GM18507 (cell line): ENCODE measurements around the gene APOBEC2.
A peak's percentile ranks its signal among the peaks of the same experiment; 100 is the strongest.

Experiments
- DNase-seq: peaks from one replicate; pipeline ENCODE4 v3.0.0; 2011; ENCODE audit warnings: low read depth; ENCODE audit not compliant: insufficient read length; ENCODE audit errors: extremely low spot score
- FAIRE-seq: peaks from 2 replicates; lab custom pipeline; 2011; peaks lifted over from hg19 to GRCh38; lab: Jason Lieb, UNC

Gene APOBEC2

GRCh38 chr6:41036601-41037000, 16.4 kb upstream of the APOBEC2 start:
- DNase-seq (no peak), FAIRE-seq (no peak)

GRCh38 chr6:41037107-41037900, 15.7 kb upstream of the APOBEC2 start:
- FAIRE-seq (no peak), DNase-seq (no peak)

- no peak for DNase-seq
- no peak for FAIRE-seq
Measured at GRCh38 chr6:41038205-41038604, 14.8 kb upstream of the APOBEC2 start.

- DNase-seq (no peak), FAIRE-seq (peak; percentile 76)
Measured at GRCh38 chr6:41039060-41039998, 13.7 kb upstream of the APOBEC2 start, which contains the start of gene UNC5CL. Gene UNC5CL, minus strand, starts transcription at chr6:41039221. Its CDS starts 4,147 bp downstream, at chr6:41035074.

GRCh38 chr6:41040101-41040939, 12.7 kb upstream of the APOBEC2 start:
- FAIRE-seq: peak; percentile 66
- no peak for DNase-seq

DNA sequence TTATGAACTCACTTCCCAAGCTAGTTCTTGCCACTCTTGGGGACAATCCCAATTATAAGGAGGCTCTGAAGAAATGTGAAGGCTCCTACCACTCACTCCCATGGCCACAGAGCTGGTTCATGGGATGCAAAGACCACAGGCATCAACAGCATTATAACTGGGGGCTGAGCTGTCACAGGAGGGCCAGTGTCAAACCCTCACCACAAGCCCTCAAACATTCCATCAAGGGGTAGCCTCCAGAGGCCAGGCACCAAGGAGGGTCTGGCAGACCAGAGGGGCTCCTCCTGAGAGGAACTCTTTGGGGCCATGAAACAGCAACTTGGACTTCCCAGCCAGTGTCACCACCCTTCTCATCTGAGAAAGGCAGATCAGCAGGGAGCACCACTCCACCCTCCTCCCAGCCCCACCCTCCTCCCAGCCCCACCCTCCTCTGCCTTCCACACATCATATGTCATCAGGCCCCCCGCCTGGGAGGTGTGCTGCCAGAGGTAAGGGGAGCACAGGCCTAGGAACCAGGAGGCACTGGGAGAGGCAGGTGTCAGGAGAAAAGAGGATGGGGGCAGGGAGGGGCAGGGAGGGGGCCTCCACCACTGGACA, 12.0 kb upstream of the APOBEC2 start:
- DNase-seq (no peak), FAIRE-seq (no peak)

- DNase-seq (no peak), FAIRE-seq (no peak)
Measured at GRCh38 chr6:41042226-41043055, 10.6 kb upstream of the APOBEC2 start, which contains the start of gene TSPO2. Gene TSPO2, plus strand, starts transcription at chr6:41042467. Its CDS starts 519 bp downstream, at chr6:41042986.

GRCh38 chr6:41043151-41043550, 9.9 kb upstream of the APOBEC2 start:
- FAIRE-seq: no peak

DNA sequence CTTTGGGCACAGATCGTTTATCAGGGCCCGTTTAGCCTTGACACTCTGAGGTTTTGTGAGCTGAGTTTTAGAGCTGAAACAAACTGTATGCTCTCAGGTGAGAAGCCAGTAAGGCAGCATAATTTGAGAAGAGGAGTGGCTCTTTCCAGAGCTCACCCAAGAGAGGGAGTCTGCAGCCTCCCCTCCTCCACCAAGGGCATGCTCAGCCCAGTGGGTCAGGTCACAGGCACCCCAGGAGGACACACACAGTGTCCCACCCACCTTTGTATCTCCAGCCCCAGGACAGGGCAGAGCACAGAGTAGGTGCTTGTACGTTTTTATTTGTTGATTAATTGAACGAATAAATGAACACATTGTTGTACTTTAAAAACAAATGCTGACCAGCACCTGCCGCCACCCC, 7.3 kb upstream of the APOBEC2 start:
- DNase-seq (no peak), FAIRE-seq (no peak)

More at GRCh38 chr6:41043151-41043550, 9.9 kb upstream of the APOBEC2 start:
- no peak for DNase-seq

GRCh38 chr6:41046084-41046483, 6.9 kb upstream of the APOBEC2 start:
- DNase-seq (no peak), FAIRE-seq (no peak)

GRCh38 chr6:41047306-41047705, 5.7 kb upstream of the APOBEC2 start:
- DNase-seq (no peak), FAIRE-seq (no peak)

- DNase-seq (no peak), FAIRE-seq (no peak)
Measured at GRCh38 chr6:41047745-41048732, 5.0 kb upstream of the APOBEC2 start.

GRCh38 chr6:41049521-41049920, 3.5 kb upstream of the APOBEC2 start:
- FAIRE-seq (no peak), DNase-seq (no peak)

GRCh38 chr6:41049955-41050354, 3.0 kb upstream of the APOBEC2 start:
- DNase-seq (no peak), FAIRE-seq (no peak)

DNA sequence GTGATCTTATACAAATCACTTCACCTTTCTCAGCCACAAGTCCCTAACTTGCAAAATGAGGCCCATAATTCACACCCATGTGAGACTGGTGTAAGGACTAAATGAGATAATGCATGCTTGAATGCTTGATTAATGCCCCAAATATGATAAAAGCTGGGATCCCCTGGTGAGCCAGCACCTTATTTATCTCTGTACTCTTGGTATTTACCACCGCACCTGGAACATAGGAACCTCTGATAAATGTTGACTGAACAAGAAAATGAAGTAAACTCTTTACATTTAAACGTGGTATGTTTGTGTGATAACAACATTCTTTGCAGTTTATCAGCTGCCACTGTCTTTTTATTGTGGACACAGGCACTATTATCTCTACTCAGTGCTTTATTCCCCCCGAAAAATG, 2.5 kb upstream of the APOBEC2 start:
- FAIRE-seq (no peak), DNase-seq (no peak)

DNA sequence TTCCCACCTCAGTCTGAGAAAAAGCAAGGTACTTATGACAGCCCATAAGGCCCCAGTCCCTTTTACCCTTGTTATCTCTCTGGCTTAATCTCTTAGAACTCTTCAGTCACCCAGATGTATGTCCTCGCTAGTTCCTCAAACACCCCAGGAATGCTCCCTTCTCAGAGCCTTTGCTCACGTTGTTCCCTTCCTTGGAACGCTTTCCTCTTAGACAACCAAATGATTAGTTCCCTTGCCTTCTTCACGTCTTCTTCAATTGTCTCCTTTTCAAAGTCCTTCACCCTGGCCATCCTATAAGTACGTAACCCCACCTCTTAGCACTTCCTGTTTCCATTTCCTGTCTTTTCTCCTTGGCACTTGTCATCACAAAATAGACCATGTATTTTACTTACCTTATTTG, 1.1 kb upstream of the APOBEC2 start:
- FAIRE-seq (no peak), DNase-seq (no peak)

GRCh38 chr6:41054511-41054910, 1.5 kb downstream of the APOBEC2 start:
- no peak for DNase-seq
- no peak for FAIRE-seq
